Bronchial epithelial cell (primary cell): Measurements from ENCODE around the gene DCAF5. TPM values are rescaled to one million over a fixed set of nuclear protein-coding genes. Genes with fewer than 3 reads are reported as not detected.

Experiments
- DNase-seq: peaks from one replicate; pipeline ENCODE4 v3.0.0-alpha.2; 2010; ENCODE audit warnings: low read depth
- FAIRE-seq: peaks from 2 replicates; lab custom pipeline; 2011; peaks lifted over from hg19 to GRCh38; lab: Jason Lieb, UNC
- H3K27me3 ChIP-seq: 2 replicates; pipeline ENCODE4 v1.5.1; 2011; ENCODE audit warnings: low read length; ENCODE audit not compliant: control insufficient read depth, insufficient read depth
- H3K36me3 ChIP-seq: 2 replicates; pipeline ENCODE4 v1.5.1; 2011; ENCODE audit warnings: low read length; ENCODE audit not compliant: control insufficient read depth, insufficient read depth
- H3K4me3 ChIP-seq: 2 replicates; pipeline ENCODE4 v1.5.1; 2011; ENCODE audit warnings: mild to moderate bottlenecking, low read depth, low read length, control low read depth
- total RNA-seq: library from RNA; depleted of rRNA; stranded (reverse); fragments of >200 nt; gene quantifications from 2 replicates; pipeline ENCODE4 v1.2.1, GENCODE V29; 2014
- TF ChIP-seq, protein P1 (sequence below): IDR thresholded peaks from 2 replicates; pipeline ENCODE4 v1.5.1; 2011; ENCODE audit warnings: mild to moderate bottlenecking, moderate library complexity, low read length, control low read depth, inconsistent platforms; ENCODE audit not compliant: insufficient read depth, severe bottlenecking

The DCAF5 gene
- total RNA-seq, 1 donor from 2014 or later: 11.1 TPM

DNA sequence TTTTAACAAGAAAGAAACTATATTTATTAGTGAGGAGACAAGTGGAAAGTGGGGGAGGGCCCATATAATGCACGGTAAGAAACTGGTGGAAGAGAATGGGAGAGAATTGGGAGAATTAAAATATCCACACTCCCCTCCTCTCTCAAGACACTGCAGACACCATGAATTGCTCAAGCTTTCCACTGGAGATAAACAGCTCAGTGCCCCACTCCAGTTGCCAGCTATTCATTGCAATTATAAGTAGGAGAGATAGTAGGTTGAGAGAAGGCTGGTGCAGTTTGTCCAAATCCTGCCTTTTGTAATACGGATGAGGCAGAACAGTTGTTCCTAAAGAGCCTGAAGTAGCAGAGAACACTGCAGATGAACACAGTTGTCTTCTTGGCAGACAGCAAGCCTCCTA lies 38.2 kb downstream of the DCAF5 start:
- Histone ChIP-seq H3K36me3 (peaks cover 24% of the 10 kb centered on the region), H3K27me3 (no peaks in the 10 kb centered on the region), H3K4me3 (no peak overlapping the region)
- DNase-seq (no peak), FAIRE-seq (no peak)
- TF ChIP-seq, protein P1, sequence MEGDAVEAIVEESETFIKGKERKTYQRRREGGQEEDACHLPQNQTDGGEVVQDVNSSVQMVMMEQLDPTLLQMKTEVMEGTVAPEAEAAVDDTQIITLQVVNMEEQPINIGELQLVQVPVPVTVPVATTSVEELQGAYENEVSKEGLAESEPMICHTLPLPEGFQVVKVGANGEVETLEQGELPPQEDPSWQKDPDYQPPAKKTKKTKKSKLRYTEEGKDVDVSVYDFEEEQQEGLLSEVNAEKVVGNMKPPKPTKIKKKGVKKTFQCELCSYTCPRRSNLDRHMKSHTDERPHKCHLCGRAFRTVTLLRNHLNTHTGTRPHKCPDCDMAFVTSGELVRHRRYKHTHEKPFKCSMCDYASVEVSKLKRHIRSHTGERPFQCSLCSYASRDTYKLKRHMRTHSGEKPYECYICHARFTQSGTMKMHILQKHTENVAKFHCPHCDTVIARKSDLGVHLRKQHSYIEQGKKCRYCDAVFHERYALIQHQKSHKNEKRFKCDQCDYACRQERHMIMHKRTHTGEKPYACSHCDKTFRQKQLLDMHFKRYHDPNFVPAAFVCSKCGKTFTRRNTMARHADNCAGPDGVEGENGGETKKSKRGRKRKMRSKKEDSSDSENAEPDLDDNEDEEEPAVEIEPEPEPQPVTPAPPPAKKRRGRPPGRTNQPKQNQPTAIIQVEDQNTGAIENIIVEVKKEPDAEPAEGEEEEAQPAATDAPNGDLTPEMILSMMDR: no peak

DNA sequence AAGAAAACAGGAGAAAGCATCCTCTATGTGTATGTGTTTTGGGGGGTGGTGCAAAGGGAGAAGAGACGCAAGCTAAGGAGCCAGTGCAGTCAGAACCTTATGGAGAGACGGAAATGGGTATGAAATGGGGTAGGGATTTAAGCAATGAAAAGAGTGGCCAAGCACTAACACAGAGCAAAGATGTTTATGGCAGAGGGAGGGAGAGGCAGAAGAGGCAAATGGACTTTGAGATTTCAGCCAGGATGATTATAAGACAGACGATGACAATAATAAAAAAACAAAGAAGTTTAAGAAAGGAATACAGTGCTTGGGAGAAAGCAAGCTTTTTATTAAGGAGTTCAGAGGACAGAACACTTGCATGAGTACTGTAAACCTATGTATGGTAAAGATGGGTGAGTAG lies 44.6 kb downstream of the DCAF5 start:
- no peaks in the 10 kb centered on the region for H3K27me3 ChIP-seq
- FAIRE-seq (no peak), DNase-seq (no peak)
- TF ChIP-seq, protein P1: no peak
- no peak overlapping the region for H3K4me3 ChIP-seq
- H3K36me3 ChIP-seq: peaks cover 6% of the 10 kb centered on the region

DNA sequence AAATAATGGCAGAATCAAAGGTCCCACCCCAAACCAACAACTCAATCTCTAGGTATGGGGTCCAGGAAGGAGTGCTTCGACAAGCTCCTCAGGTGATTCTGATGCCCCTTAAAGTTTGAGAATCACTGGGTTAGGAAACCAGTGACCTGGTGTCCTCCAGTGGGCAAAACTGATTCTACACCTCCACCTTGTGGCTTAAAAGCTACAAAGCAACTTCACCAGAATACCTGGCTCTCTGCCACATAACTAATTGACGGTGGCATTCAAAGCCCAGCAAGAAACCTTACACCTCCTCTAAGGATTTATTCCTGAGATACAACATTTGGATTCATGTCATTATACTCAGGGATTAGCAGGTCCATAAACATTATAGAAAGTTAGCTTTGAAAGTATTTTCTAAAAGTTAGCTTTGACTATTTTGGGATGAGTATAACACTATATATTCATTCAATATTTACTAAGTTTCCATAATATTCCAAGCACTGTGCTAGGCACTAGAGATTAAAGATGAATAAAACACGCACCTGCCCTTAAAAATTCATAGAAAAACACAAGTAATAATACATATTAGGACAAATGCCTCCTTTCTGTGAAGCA lies 45.4 kb downstream of the DCAF5 start:
- Histone ChIP-seq H3K27me3 (no peaks in the 10 kb centered on the region), H3K36me3 (peaks cover 5% of the 10 kb centered on the region), H3K4me3 (no peak overlapping the region)
- TF ChIP-seq, protein P1: peak; percentile 65
- DNase-seq: peak; percentile 73
- no peak for FAIRE-seq

DNA sequence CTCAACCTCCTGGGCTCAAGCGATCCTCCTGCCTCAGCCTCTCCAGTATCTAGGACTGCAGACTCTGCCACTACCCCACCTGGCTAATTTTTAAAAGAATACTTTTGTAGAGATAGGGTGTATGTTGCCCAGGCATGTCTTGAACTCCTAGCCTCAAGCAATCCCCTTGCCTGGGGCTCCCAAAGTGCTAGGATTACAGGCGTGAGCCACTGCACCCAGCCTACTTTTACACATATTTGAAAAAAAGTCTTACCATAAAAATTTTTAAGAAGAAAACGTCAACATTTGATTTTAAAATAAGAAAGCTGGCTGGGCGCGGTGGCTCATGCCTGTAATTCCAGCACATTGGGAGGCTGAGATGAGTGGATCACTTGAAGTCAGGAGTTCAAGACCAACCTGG lies 46.5 kb downstream of the DCAF5 start:
- Histone ChIP-seq H3K4me3 (no peak overlapping the region), H3K27me3 (no peaks in the 10 kb centered on the region), H3K36me3 (peaks cover 5% of the 10 kb centered on the region)
- TF ChIP-seq, protein P1: no peak
- FAIRE-seq (no peak), DNase-seq (no peak)

DNA sequence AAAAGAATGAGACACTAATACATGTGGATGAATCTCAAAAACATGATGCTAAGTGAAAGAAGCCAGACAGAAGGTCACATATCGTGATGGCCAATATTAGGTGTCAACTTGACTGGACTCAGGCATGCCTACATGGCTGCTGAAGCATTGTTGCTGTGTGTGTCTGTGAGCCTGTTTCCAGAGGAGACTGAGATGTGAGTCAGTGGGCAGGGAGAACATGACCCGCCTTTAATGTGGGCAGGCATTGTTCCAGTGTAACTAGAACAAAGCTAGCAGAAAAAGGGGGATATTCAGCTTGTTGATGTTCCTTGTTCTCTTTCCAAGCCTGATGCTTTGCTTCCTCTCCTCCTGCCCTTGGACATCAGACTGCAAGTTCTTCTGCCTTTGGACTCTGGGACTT lies 47.6 kb downstream of the DCAF5 start:
- DNase-seq (peak; percentile 71), FAIRE-seq (peak; percentile 87)
- Histone ChIP-seq H3K4me3 (no peak overlapping the region), H3K36me3 (peaks cover 4% of the 10 kb centered on the region), H3K27me3 (no peaks in the 10 kb centered on the region)
- TF ChIP-seq, protein P1: no peak

DNA sequence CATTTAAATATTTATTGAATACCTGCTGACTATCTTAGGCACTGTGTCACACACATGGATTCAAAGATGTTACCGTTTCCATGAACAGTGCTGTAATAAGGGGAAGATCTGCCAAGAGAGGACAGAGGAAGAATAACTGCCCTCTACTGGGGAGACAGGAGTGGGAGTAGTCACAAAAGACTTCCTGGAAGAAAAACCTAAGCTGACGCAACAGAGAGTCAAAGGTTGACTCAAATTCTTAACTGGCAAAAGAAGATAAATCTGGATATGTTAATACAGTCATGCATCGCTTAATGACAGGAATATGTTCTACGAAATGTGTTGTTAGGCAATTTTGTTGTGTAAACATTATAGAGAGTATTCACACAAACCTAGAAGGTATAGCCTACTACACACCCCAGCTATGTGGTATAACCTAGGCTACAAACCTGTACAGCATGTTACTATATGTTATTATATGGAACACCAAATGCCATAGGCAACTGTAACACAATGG lies 51.5 kb downstream of the DCAF5 start:
- no peak overlapping the region for H3K4me3 ChIP-seq
- H3K36me3 ChIP-seq: peaks cover 5% of the 10 kb centered on the region
- peak; percentile 85 for FAIRE-seq
- no peaks in the 10 kb centered on the region for H3K27me3 ChIP-seq
- TF ChIP-seq, protein P1: peak; percentile 63
- DNase-seq: peak; percentile 90
